GM20000 (cell line): ENCODE results near the gene SFSWAP.

Experiments used
- DNase-seq: peaks from one replicate; pipeline ENCODE4 v3.0.0; 2012; ENCODE audit warnings: low spot score
- TF ChIP-seq, protein P1 (sequence below): IDR thresholded peaks from 2 replicates; pipeline ENCODE4 v1.5.1; 2012; ENCODE audit warnings: mild to moderate bottlenecking, control low read depth; ENCODE audit errors: extremely low read depth, missing control alignments

Gene SFSWAP

DNA sequence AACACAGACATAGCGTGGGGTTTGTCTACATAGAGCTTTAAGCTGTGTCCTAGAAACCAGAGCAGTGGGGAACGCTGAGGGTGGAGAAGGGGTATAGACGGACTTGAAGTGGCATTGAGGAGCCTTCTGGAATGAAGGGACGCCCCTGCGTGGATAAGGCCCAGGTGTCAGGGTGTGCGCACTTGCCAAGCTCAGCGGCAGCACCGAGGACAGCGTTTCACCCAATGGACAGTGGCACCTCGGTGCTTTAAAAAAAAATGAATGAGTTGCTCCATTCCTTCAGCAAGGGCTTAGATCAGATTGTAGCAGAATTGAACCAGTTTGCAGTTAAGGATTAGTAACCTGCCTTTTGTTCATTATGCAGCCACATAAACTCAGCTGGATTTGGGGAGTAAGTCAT lies 83.7 kb downstream of the SFSWAP start:
- DNase-seq: no peak
- TF ChIP-seq, protein P1, sequence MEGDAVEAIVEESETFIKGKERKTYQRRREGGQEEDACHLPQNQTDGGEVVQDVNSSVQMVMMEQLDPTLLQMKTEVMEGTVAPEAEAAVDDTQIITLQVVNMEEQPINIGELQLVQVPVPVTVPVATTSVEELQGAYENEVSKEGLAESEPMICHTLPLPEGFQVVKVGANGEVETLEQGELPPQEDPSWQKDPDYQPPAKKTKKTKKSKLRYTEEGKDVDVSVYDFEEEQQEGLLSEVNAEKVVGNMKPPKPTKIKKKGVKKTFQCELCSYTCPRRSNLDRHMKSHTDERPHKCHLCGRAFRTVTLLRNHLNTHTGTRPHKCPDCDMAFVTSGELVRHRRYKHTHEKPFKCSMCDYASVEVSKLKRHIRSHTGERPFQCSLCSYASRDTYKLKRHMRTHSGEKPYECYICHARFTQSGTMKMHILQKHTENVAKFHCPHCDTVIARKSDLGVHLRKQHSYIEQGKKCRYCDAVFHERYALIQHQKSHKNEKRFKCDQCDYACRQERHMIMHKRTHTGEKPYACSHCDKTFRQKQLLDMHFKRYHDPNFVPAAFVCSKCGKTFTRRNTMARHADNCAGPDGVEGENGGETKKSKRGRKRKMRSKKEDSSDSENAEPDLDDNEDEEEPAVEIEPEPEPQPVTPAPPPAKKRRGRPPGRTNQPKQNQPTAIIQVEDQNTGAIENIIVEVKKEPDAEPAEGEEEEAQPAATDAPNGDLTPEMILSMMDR: no peak

DNA sequence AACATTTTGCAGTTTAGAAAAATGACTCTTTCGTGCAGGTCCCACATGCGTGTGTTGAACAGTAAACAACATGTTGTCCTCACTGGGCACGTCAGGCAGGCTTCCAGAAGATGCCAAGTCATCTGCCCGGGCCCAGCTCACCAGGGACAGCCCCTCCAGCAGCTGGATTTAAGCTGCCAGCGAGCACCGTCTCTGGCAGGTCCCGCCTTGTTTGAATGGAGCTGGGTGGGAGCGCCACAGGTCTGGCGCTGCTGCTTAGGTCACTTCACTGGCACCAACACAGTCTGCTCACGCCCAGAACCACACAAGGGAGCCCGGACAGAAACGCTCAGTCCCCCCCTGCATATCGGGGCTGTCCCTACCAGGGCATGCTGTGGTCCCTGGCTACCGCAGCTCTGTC lies 84.2 kb downstream of the SFSWAP start:
- no peak for DNase-seq
- TF ChIP-seq, protein P1: no peak

DNA sequence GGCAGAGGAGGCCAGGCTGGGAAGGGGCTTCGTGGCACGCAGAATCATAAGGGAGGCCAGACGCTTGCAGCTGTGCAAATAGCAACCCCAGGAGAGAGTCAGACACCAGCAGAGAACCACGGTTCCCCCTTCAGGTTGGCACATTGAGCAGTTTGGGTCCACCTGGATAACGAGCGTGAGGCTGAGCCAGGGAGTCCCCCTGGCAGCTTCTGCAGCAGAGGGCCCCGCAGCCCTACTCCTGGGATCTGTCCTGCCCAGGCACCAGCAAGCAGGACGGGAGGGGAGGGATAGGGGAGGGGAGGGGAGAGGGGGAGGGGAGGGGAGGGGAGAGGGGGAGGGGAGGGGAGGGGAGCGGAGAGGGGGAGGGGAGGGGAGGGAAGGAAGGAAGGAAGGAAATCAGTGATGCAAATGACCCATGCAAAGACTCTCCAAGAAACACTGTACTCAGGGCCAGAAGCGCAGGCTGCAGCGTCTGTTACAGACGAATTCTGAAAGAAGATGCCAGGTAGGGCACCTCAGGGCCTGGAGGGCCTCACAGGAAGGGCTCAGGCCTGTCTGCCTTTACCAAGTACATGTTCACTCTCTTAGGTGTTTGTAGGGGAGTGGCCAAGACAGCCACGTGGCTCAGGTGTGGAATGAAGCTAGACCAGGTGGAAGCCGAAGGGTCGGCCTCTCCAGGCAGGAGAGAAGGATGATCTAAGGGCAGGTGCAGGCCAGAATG lies 85.0 kb downstream of the SFSWAP start:
- no peak for DNase-seq
- TF ChIP-seq, protein P1: no peak

DNA sequence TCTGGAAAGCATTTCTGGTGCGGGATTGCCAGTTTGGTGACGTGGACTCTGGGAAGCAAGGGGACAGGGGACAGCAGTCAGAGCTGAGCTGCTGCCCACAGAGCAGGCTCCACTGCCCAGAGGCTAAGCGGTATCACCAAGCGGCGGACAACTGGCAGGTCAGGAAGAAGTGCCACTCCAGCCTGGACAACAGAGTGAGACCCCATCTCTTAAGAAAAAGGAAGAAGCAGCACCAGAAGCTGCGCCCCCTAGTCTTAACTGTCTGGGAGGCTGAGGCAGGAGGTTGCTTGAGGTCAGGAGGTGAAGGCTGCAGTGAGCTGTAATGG lies 85.5 kb downstream of the SFSWAP start:
- no peak for DNase-seq
- TF ChIP-seq, protein P1: no peak

DNA sequence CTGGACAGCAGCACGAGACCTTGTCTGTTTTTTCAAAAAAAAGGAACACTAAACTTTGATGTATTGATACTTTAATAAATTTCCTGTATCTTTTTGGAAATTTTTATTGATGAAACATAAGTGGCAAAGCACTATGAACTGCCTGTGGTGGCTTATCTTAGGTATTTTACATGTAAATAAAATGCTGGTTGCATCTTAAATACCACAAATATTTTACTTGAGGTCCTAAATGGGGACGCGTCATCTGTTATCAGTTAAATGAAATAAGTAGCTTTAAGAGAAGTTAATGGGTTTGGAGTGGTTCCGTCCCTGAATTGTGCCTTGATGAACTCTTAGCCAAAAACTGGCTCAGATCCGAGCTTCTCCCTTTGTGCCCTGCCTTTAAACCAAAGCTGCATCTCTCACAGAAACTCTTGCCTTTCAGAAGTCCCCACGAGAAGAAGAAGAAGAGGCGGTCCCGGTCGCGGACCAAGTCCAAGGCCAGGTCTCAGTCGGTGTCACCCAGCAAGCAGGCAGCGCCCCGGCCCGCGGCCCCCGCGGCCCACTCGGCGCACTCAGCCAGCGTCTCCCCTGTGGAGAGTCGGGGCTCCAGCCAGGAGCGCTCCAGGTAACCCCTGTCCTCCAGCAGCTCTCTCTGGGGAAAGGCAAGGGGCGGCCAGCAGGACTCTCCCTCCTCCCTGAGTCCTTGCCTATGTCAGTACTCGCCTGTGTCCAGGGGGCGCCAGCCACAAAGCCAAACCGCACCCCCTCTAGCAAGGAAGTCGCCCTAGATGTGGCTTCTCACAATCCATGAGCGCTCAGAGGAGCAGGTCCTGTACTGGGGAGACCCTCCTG lies 86.1 kb downstream of the SFSWAP start:
- DNase-seq: no peak

DNA sequence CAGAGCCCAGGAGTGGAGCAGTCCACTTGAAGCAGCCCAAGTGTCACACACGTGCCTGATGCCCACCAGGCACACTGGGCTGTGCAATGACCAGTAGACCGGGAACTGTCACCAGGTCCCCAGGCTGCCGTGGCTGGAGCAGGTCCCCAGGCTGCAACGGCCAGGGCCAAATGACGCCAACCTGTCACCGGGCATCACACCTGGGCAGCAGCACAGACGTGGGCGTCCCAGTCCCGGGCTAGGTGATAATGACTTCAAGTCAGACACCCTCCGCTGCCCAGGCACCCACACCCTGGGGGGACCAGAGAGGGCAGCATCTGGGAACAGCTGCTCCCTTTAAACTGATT lies 86.7 kb downstream of the SFSWAP start:
- TF ChIP-seq, protein P1: no peak
- no peak for DNase-seq

More for the DNA sequence above, 86.1 kb downstream of the SFSWAP start:
- TF ChIP-seq, protein P1: no peak

DNA sequence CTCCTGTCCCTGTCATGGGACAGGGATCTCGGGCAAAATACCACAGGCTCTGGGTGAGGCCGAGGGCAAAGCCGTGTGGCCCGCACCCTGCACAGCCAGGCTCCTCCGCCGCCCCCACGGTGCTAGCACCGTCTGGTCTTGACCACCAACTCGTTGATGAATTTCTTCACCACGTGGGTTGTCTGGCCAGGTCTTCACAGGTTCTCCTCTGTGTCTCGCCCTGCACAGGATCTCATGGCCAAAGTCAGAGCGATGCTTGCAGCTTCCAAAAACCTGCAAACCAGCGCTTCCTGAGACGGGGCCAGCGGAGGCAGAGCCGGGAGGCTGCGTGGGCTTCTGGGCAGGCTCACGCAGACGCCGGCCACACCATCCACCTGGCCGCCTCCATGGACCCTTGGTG lies 88.3 kb downstream of the SFSWAP start:
- TF ChIP-seq, protein P1: no peak
- no peak for DNase-seq
